ENCODE measurements around the gene ITPRIP. TPM values are rescaled to one million over a fixed set of nuclear protein-coding genes. Genes with fewer than 3 reads are reported as not detected.
A peak's percentile ranks its signal among the peaks of the same experiment; 100 is the strongest.

The ITPRIP gene
- total and polyA plus RNA-seq, 2 experiments from 2014 or later: 5.9 to 9.0 TPM

DNA sequence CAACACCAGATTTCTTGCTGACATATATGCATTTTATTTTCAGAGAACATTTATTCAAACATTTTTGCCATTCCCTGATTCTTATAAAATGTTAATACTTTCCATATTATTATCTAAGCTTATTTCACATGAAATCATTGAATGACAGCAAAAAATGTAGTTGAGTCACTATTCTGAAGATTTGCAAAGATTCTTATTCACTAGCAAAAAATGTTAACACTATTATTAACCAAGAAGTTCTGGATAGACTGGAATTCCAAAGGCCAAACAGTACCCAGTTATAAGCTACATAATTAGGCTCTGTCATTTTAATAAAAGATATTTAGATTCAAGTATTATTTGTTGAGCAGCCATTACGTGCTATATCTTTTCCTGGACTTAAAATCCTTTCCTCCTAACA, 65.0 kb downstream of the ITPRIP start:
- H3K9me3 ChIP-seq (ENCODE audit: low read depth): no peaks in the 10 kb centered on the region
- H3K4me3 ChIP-seq: no peak overlapping the region
- H3K4me1 ChIP-seq (ENCODE audit: insufficient read depth): no peaks in the 10 kb centered on the region
- no peaks in the 10 kb centered on the region for H4K20me1 ChIP-seq (ENCODE audit: insufficient read depth, poor library complexity, severe bottlenecking)
- TF ChIP-seq CTCF (IDR thresholded peaks at IDR 0.05; ENCODE audit: poor library complexity) (no peak), EZH2 (IDR thresholded peaks at IDR 0.05; ENCODE audit: borderline replicate concordance) (no peak), EZH2phosphoT487 (IDR thresholded peaks at IDR 0.05; ENCODE audit: low read depth, severe bottlenecking, unreplicated experiment) (no peak)
- H3K4me2 ChIP-seq: no peak overlapping the region
- no peaks in the 10 kb centered on the region for H3K79me2 ChIP-seq
- H3K36me3 ChIP-seq (replicated peaks; ENCODE audit: insufficient read depth, low read depth): no peaks in the 10 kb centered on the region
- 94% methylated on average over 1 of the region's 1 CpG for WGBS (ENCODE audit: low lambda C conversion rate, missing lambda C conversion rate)
- no peak for DNase-seq (ENCODE audit: low spot score)
- no peak overlapping the region for H2AFZ ChIP-seq
- H3K27me3 ChIP-seq: no peaks in the 10 kb centered on the region
- H3K27ac ChIP-seq: no peak overlapping the region
- H3K9me2 ChIP-seq (replicated peaks; ENCODE audit: insufficient read depth): no peaks in the 10 kb centered on the region

DNA sequence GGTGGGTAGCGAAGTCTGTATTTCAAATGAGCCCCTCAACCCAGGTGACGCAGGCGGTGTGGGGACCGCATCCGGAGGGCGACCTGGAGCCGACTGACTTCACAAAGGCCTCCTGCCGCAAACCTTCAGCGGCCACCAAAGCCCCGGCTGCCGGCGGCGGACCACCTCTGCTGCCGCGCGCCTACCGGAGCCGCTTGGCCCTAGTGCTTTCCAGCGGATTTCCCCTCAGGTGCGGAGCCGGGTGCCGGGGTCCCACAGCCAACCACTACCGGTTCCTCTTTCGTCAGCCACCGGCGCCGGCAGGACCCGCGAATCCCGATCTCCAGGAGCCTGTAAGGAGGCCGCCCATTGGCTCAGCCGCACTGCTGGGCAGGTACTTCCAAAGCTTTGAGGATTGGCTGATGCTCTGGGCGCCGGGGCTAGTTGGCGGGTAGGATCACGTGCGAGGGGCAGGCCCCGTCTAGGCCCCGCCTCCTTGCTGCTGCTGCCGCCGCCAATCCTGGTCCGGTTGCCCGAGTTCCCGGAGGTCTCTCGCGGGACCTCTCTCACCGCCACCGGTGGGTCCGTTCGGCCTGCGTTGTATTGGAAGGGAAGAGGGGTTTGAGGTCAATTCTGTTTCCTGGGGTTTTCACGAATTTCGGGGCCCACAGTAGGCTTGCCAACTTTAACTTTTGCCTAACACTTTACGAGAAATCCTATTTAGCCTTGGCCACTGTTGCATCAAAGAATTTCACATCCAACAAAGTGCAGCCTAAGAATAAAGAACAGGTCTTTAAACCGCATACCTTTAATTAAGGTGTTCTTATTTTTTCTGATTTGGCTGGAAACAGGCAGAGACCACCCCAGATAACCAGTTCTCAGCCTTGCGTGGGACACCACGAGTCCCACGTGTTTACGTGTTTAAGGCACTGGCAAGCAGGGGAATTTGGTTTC, 69.3 kb downstream of the ITPRIP start, which contains the start of gene GSTO2:
Gene GSTO2 (plus strand): TSS at position 472 of the 933 bp plus-strand sequence. CDS start 5,732 bp downstream, outside the sequence.
- 12% methylated on average over 59 of the region's 59 CpGs for WGBS (ENCODE audit: low lambda C conversion rate, missing lambda C conversion rate)
- DNase-seq (ENCODE audit: low spot score): peak; percentile 98
- TF ChIP-seq CTCF (IDR thresholded peaks at IDR 0.05; ENCODE audit: poor library complexity): no peak
- no peak for TF ChIP-seq EZH2phosphoT487 (IDR thresholded peaks at IDR 0.05; ENCODE audit: low read depth, severe bottlenecking, unreplicated experiment)
- no peak for TF ChIP-seq EZH2 (IDR thresholded peaks at IDR 0.05; ENCODE audit: borderline replicate concordance)

GRCh38 chr10:104268405-104268712, 69.9 kb downstream of the ITPRIP start:
- TF ChIP-seq EZH2phosphoT487 (IDR thresholded peaks at IDR 0.05; ENCODE audit: low read depth, severe bottlenecking, unreplicated experiment) (no peak), EZH2 (IDR thresholded peaks at IDR 0.05; ENCODE audit: borderline replicate concordance) (no peak), CTCF (IDR thresholded peaks at IDR 0.05; ENCODE audit: poor library complexity) (no peak)
- H3K4me3 ChIP-seq: peak overlapping the region; percentile 54
- no peaks in the 10 kb centered on the region for H3K36me3 ChIP-seq (replicated peaks; ENCODE audit: insufficient read depth, low read depth)
- no peaks in the 10 kb centered on the region for H4K20me1 ChIP-seq (ENCODE audit: insufficient read depth, poor library complexity, severe bottlenecking)
- no peaks in the 10 kb centered on the region for H3K9me2 ChIP-seq (replicated peaks; ENCODE audit: insufficient read depth)
- H3K9me3 ChIP-seq (ENCODE audit: low read depth): no peaks in the 10 kb centered on the region
- DNase-seq (ENCODE audit: low spot score): no peak
- peaks cover 3% of the 10 kb centered on the region for H3K4me1 ChIP-seq (ENCODE audit: insufficient read depth)
- H3K79me2 ChIP-seq: peaks cover 8% of the 10 kb centered on the region
- H3K4me2 ChIP-seq: peak overlapping the region; percentile 81
- H3K27ac ChIP-seq: peak overlapping the region; percentile 84
- no peaks in the 10 kb centered on the region for H3K27me3 ChIP-seq
- 33% methylated on average over 10 of the region's 10 CpGs for WGBS (ENCODE audit: low lambda C conversion rate, missing lambda C conversion rate)
- H2AFZ ChIP-seq: peak overlapping the region; percentile 20

More for the DNA sequence above, 69.3 kb downstream of the ITPRIP start, which contains the start of gene GSTO2:
- peak within 1 kb of the TSS; percentile 81 for H3K4me2 ChIP-seq
- H3K27ac ChIP-seq: peak within 1 kb of the TSS; percentile 84
- no peaks in the 10 kb centered on the region for H3K9me3 ChIP-seq (ENCODE audit: low read depth)
- H3K27me3 ChIP-seq: no peaks in the 10 kb centered on the region
- H3K79me2 ChIP-seq: peaks cover 7% of the 10 kb centered on the region
- peak within 1 kb of the TSS; percentile 54 for H3K4me3 ChIP-seq
- H3K4me1 ChIP-seq (ENCODE audit: insufficient read depth): peaks cover 3% of the 10 kb centered on the region
- no peaks in the 10 kb centered on the region for H4K20me1 ChIP-seq (ENCODE audit: insufficient read depth, poor library complexity, severe bottlenecking)
- H3K9me2 ChIP-seq (replicated peaks; ENCODE audit: insufficient read depth): no peaks in the 10 kb centered on the region
- peak within 1 kb of the TSS; percentile 87 for H2AFZ ChIP-seq
- no peaks in the 10 kb centered on the region for H3K36me3 ChIP-seq (replicated peaks; ENCODE audit: insufficient read depth, low read depth)
